K562 (cell line): Measurements from ENCODE around the gene PLD6. TPM values are rescaled to one million over a fixed set of nuclear protein-coding genes. Genes with fewer than 3 reads are reported as not detected.

ENCODE experiments used
- ETV5 ChIP-seq: sonication (generic); formaldehyde crosslinking; IDR thresholded peaks from 2 replicates; pipeline ENCODE4 v1.4.0; 2020; ENCODE audit warnings: low read depth, mild to moderate bottlenecking, missing genetic modification reagents
- EZH2 ChIP-seq: IDR thresholded peaks from 2 replicates; pipeline ENCODE4 v1.6.1; 2012; ENCODE audit warnings: low read depth, mild to moderate bottlenecking, inconsistent platforms, low read length, borderline replicate concordance
- FOSL1 ChIP-seq: fragments of 200-800 bp; sonication (Bioruptor generic); conservative IDR thresholded peaks from 2 replicates; pipeline ENCODE4 v1.6.1; 2016; ENCODE audit warnings: missing genetic modification characterization, missing compliant biosample characterization
- FOXO4 ChIP-seq: fragments of 450-650 bp; formaldehyde crosslinking; IDR thresholded peaks from 2 replicates; pipeline ENCODE4 v1.4.0; 2020; ENCODE audit warnings: mild to moderate bottlenecking, moderate library complexity
- HMGN3 ChIP-seq: IDR thresholded peaks from 2 replicates; pipeline ENCODE4 v1.6.1; 2011; ENCODE audit warnings: borderline replicate concordance, low read depth, mild to moderate bottlenecking, mixed read lengths, low read length; ENCODE audit not compliant: insufficient read length; ENCODE audit errors: extremely low read depth
- HNRNPUL1 ChIP-seq: fragments of 200-400 bp; formaldehyde crosslinking; IDR thresholded peaks from 2 replicates; pipeline ENCODE4 v1.6.1; 2017; ENCODE audit warnings: low read length
- KAT2B ChIP-seq: IDR thresholded peaks from one replicate; pipeline ENCODE4 v1.6.1; 2012; ENCODE audit warnings: low read depth, mild to moderate bottlenecking, control low read depth, inconsistent platforms, low read length, moderate library complexity
- MTA1 ChIP-seq: fragments of 450-650 bp; IDR thresholded peaks from 2 replicates; pipeline ENCODE4 v1.6.1; 2017; ENCODE audit warnings: borderline replicate concordance
- NCOA2 ChIP-seq, 2 experiments: fragments of 450-650 bp; IDR thresholded peaks; 2 replicates each; pipeline ENCODE4 v1.6.1; 2018; ENCODE audit warnings: mild to moderate bottlenecking in 2 of 2, moderate library complexity in 1 of 2; ENCODE audit not compliant: partially characterized antibody in 2 of 2
- NFRKB ChIP-seq: fragments of 450-650 bp; IDR thresholded peaks from 2 replicates; pipeline ENCODE4 v1.6.1; 2016; ENCODE audit warnings: low read depth
- NKRF ChIP-seq: fragments of 450-650 bp; IDR thresholded peaks from 2 replicates; pipeline ENCODE4 v1.6.1; 2016; ENCODE audit warnings: borderline replicate concordance
- POLR3G ChIP-seq: IDR thresholded peaks from 2 replicates; pipeline ENCODE4 v1.6.1; 2011; ENCODE audit not compliant: insufficient read length, insufficient replicate concordance; ENCODE audit errors: extremely low read depth
- SIRT6 ChIP-seq: IDR thresholded peaks from one replicate; pipeline ENCODE4 v1.6.1; 2012; ENCODE audit warnings: low read depth, mild to moderate bottlenecking, control low read depth, inconsistent platforms, low read length, moderate library complexity
- SMARCA4 ChIP-seq: fragments of 450-650 bp; IDR thresholded peaks from 2 replicates; pipeline ENCODE4 v1.6.1; 2016
- ZBTB8A ChIP-seq: fragments of 450-650 bp; IDR thresholded peaks from 2 replicates; pipeline ENCODE4 v1.6.1; 2018; ENCODE audit warnings: mild to moderate bottlenecking, moderate library complexity; ENCODE audit not compliant: partially characterized antibody
- ZNF174 ChIP-seq: fragments of 250-450 bp; sonication (Bioruptor Pico); IDR thresholded peaks from 2 replicates; pipeline ENCODE4 v1.4.0; 2020; ENCODE audit warnings: mild to moderate bottlenecking
- ZNF551 ChIP-seq: fragments of 250-450 bp; sonication (Bioruptor Pico); IDR thresholded peaks from 2 replicates; pipeline ENCODE4 v1.5.0; 2021; ENCODE audit warnings: mild to moderate bottlenecking, moderate library complexity
- polyA plus RNA-seq, 8 experiments: library from polyadenylated mRNA; depleted of rRNA in 4 of 8; stranded (reverse) in 5 of 8; unstranded in 3 of 8; fragments of >200 nt; fragmentation: Nextera tagmentation in 2 of 8; fragmentation: Illumina TruSeq in 1 of 8; extraction: Ambion mirVana in 2 of 8; extraction: Trizol in 1 of 8; gene quantifications; 2 replicates each; pipeline versions ENCODE4 v1.2.1 to v1.2.3, GENCODE V29; 2011 to 2014; ENCODE audit warnings: inconsistent platforms in 1 of 8, missing spikeins in 1 of 8
- total RNA-seq, 7 experiments: library from RNA; depleted of rRNA in 6 of 7; stranded (reverse); fragments of >200 nt in 6 of 7; fragmentation: Illumina TruSeq in 2 of 7; extraction: Trizol in 2 of 7; gene quantifications; 2 replicates each; pipeline versions ENCODE4 v1.2.1 to v1.2.3, GENCODE V29; 2011 to 2021; ENCODE audit warnings: low replicate concordance in 1 of 7
- TF ChIP-seq, protein P1 (sequence below): fragments of 250-450 bp; sonication (Bioruptor Pico); IDR thresholded peaks from 2 replicates; pipeline ENCODE4 v1.5.0; 2021; ENCODE audit warnings: mild to moderate bottlenecking, borderline replicate concordance
- TF ChIP-seq, protein P2 (sequence below): sonication (generic); formaldehyde crosslinking; IDR thresholded peaks from 2 replicates; pipeline ENCODE4 v1.8.0; 2023; ENCODE audit warnings: mild to moderate bottlenecking, missing genetic modification reagents

Gene PLD6
- total and polyA plus RNA-seq, 9 of the 15 experiments (the other 6 are each of a cell fraction or from before 2014, with no cell fraction given) = 3.6 to 15.6 (median 10.0) TPM

GRCh38 chr17:17237026-17237799, 31.1 kb upstream of the PLD6 start, which contains the start of gene FLCN (continued):
- TF ChIP-seq FOXO4 (no peak), NKRF (peak; percentile 18; the same call in 1 of the 2 replicates), SMARCA4 (0 out of 2 replicates have a peak, but pooled peaks have one; percentile 19), KAT2B (no peak), ZNF174 (CRISPR knock-in tag) (no peak), SIRT6 (no peak), FOSL1 (tag) (0 out of 2 replicates have a peak, but pooled peaks have one; percentile 33), ETV5 (CRISPR knock-in tag) (peak; percentile 48; the same call in 1 of the 2 replicates), ZNF551 (CRISPR knock-in tag) (no peak), POLR3G (no peak), HMGN3 (no peak), ZBTB8A (no peak), NFRKB (no peak; the same call in none of the 2 replicates), EZH2 (no peak), NCOA2 (IDR thresholded peaks at IDR 0.05; ENCODE audit: partially characterized antibody in 2 of 2) (no peak), HNRNPUL1 (no peak), MTA1 (0 out of 2 replicates have a peak, but pooled peaks have one; percentile 19)
- TF ChIP-seq, protein P1, sequence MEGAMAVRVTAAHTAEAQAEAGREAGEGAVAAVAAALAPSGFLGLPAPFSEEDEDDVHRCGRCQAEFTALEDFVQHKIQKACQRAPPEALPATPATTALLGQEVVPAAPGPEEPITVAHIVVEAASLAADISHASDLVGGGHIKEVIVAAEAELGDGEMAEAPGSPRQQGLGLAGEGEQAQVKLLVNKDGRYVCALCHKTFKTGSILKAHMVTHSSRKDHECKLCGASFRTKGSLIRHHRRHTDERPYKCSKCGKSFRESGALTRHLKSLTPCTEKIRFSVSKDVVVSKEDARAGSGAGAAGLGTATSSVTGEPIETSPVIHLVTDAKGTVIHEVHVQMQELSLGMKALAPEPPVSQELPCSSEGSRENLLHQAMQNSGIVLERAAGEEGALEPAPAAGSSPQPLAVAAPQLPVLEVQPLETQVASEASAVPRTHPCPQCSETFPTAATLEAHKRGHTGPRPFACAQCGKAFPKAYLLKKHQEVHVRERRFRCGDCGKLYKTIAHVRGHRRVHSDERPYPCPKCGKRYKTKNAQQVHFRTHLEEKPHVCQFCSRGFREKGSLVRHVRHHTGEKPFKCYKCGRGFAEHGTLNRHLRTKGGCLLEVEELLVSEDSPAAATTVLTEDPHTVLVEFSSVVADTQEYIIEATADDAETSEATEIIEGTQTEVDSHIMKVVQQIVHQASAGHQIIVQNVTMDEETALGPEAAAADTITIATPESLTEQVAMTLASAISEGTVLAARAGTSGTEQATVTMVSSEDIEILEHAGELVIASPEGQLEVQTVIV (CRISPR knock-in tag) = no peak
- TF ChIP-seq, protein P2, sequence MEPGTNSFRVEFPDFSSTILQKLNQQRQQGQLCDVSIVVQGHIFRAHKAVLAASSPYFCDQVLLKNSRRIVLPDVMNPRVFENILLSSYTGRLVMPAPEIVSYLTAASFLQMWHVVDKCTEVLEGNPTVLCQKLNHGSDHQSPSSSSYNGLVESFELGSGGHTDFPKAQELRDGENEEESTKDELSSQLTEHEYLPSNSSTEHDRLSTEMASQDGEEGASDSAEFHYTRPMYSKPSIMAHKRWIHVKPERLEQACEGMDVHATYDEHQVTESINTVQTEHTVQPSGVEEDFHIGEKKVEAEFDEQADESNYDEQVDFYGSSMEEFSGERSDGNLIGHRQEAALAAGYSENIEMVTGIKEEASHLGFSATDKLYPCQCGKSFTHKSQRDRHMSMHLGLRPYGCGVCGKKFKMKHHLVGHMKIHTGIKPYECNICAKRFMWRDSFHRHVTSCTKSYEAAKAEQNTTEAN (CRISPR knock-in tag) = no peak
